HEK293 (cell line): ENCODE measurements around the gene PDE9A.

Experiments used
- GLIS1 ChIP-seq: fragments of 450-650 bp; formaldehyde crosslinking; IDR thresholded peaks from 2 replicates; pipeline ENCODE4 v1.5.1; 2016; ENCODE audit warnings: missing biosample characterization, missing genetic modification characterization
- KLF1 ChIP-seq: fragments of 450-650 bp; formaldehyde crosslinking; IDR thresholded peaks from 2 replicates; pipeline ENCODE4 v1.5.1; 2016; ENCODE audit warnings: missing biosample characterization, missing genetic modification characterization
- KLF16 ChIP-seq: fragments of 450-650 bp; formaldehyde crosslinking; IDR thresholded peaks from 2 replicates; pipeline ENCODE4 v1.5.1; 2017; ENCODE audit warnings: missing biosample characterization, missing genetic modification characterization
- REPIN1 ChIP-seq: fragments of 450-650 bp; formaldehyde crosslinking; IDR thresholded peaks from 2 replicates; pipeline ENCODE4 v1.5.1; 2017; ENCODE audit warnings: missing biosample characterization, missing genetic modification characterization, low read depth
- ZNF114 ChIP-seq: fragments of 450-650 bp; formaldehyde crosslinking; IDR thresholded peaks from 2 replicates; pipeline ENCODE4 v1.5.0; 2017; ENCODE audit warnings: missing biosample characterization, missing genetic modification characterization
- ZNF138 ChIP-seq: fragments of 450-650 bp; formaldehyde crosslinking; IDR thresholded peaks from 2 replicates; pipeline ENCODE4 v1.5.1; 2016; ENCODE audit warnings: missing biosample characterization, missing genetic modification characterization, borderline replicate concordance
- ZNF146 ChIP-seq: fragments of 450-650 bp; formaldehyde crosslinking; IDR thresholded peaks from 2 replicates; pipeline ENCODE4 v1.5.1; 2016; ENCODE audit warnings: missing biosample characterization, missing genetic modification characterization
- ZNF19 ChIP-seq: fragments of 450-650 bp; formaldehyde crosslinking; IDR thresholded peaks from 2 replicates; pipeline ENCODE4; 2016; ENCODE audit warnings: missing biosample characterization, missing genetic modification characterization, low read depth
- ZNF302 ChIP-seq: fragments of 450-650 bp; formaldehyde crosslinking; IDR thresholded peaks from 2 replicates; pipeline ENCODE4 v1.5.1; 2016; ENCODE audit warnings: missing biosample characterization, missing genetic modification characterization, low read depth
- ZNF324 ChIP-seq: fragments of 450-650 bp; formaldehyde crosslinking; IDR thresholded peaks from 2 replicates; pipeline ENCODE4 v1.5.1; 2016; ENCODE audit warnings: missing biosample characterization, missing genetic modification characterization
- ZNF404 ChIP-seq: fragments of 450-650 bp; formaldehyde crosslinking; IDR thresholded peaks from 2 replicates; pipeline ENCODE4 v1.5.1; 2017; ENCODE audit warnings: missing biosample characterization, missing genetic modification characterization
- ZNF791 ChIP-seq: fragments of 450-650 bp; formaldehyde crosslinking; IDR thresholded peaks from 2 replicates; pipeline ENCODE4 v1.5.1; 2016; ENCODE audit warnings: missing biosample characterization, missing genetic modification characterization
- TF ChIP-seq, protein P1 (sequence below): fragments of 450-650 bp; formaldehyde crosslinking; IDR thresholded peaks from 2 replicates; pipeline ENCODE4 v1.5.1; 2016; ENCODE audit warnings: missing biosample characterization, missing genetic modification characterization, borderline replicate concordance
- TF ChIP-seq, protein P2 (sequence below): fragments of 450-650 bp; formaldehyde crosslinking; IDR thresholded peaks from 2 replicates; pipeline ENCODE4 v1.5.1; 2016; ENCODE audit warnings: missing biosample characterization, missing genetic modification characterization, borderline replicate concordance
- TF ChIP-seq, protein P3 (sequence below): fragments of 450-650 bp; formaldehyde crosslinking; IDR thresholded peaks from 2 replicates; pipeline ENCODE4 v1.5.1; 2016; ENCODE audit warnings: missing biosample characterization, missing genetic modification characterization
- TF ChIP-seq, protein P4 (sequence below): IDR thresholded peaks from 2 replicates; pipeline ENCODE4 v1.6.1; 2011; ENCODE audit warnings: mild to moderate bottlenecking, low read depth, low read length, borderline replicate concordance
- TF ChIP-seq, protein P5 (sequence below): fragments of 450-650 bp; formaldehyde crosslinking; IDR thresholded peaks from 2 replicates; pipeline ENCODE4 v1.5.1; 2016; ENCODE audit warnings: missing biosample characterization, missing genetic modification characterization
- TF ChIP-seq, protein P6 (sequence below): fragments of 450-650 bp; formaldehyde crosslinking; IDR thresholded peaks from 2 replicates; pipeline ENCODE4 v1.5.1; 2016; ENCODE audit warnings: missing biosample characterization, missing genetic modification characterization
- TF ChIP-seq, protein P7 (sequence below): fragments of 450-650 bp; IDR thresholded peaks from 2 replicates; pipeline ENCODE4 v1.5.1; 2018; ENCODE audit warnings: missing biosample characterization, missing genetic modification characterization

Gene PDE9A

DNA sequence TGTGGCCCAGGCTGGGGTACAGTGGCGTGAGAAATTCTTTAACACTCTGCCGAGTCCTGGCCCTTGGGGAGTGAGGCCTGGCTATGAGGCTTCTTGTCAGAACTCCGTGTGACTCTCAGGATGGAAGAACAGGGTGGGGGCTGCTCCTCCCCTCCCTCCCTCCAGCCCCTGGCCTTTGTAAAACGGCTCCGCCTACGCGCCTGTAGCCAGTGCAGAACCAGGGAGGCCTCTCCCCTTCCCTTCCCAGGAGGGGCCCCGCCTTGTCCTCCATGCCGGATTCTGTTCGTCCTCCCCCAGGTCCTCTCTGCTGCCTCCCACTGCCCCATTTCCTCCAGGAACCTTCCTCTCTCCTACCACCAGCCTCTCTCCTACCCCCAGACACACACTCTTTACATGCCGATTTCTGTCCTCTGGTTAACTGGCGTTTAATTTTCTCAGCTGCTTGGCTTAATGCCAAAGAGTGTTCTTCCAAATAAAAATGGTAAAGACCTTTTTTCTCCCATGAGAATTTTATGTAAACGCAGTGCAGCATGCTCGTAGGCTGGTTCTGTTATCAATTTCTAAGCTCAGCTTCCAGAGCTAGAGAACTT, 21.0 kb downstream of the PDE9A start (continued):
- peak; percentile 77; the same call in 1 of the 2 replicates for TF ChIP-seq KLF16 (tag by site-specific recombination)
- TF ChIP-seq, protein P1, sequence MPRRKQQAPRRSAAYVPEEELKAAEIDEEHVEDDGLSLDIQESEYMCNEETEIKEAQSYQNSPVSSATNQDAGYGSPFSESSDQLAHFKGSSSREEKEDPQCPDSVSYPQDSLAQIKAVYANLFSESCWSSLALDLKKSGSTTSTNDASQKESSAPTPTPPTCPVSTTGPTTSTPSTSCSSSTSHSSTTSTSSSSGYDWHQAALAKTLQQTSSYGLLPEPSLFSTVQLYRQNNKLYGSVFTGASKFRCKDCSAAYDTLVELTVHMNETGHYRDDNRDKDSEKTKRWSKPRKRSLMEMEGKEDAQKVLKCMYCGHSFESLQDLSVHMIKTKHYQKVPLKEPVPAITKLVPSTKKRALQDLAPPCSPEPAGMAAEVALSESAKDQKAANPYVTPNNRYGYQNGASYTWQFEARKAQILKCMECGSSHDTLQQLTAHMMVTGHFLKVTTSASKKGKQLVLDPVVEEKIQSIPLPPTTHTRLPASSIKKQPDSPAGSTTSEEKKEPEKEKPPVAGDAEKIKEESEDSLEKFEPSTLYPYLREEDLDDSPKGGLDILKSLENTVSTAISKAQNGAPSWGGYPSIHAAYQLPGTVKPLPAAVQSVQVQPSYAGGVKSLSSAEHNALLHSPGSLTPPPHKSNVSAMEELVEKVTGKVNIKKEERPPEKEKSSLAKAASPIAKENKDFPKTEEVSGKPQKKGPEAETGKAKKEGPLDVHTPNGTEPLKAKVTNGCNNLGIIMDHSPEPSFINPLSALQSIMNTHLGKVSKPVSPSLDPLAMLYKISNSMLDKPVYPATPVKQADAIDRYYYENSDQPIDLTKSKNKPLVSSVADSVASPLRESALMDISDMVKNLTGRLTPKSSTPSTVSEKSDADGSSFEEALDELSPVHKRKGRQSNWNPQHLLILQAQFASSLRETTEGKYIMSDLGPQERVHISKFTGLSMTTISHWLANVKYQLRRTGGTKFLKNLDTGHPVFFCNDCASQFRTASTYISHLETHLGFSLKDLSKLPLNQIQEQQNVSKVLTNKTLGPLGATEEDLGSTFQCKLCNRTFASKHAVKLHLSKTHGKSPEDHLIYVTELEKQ (tag by site-specific recombination): peak; percentile 36; the same call in 1 of the 2 replicates
- no peak for TF ChIP-seq ZNF302
- TF ChIP-seq, protein P2, sequence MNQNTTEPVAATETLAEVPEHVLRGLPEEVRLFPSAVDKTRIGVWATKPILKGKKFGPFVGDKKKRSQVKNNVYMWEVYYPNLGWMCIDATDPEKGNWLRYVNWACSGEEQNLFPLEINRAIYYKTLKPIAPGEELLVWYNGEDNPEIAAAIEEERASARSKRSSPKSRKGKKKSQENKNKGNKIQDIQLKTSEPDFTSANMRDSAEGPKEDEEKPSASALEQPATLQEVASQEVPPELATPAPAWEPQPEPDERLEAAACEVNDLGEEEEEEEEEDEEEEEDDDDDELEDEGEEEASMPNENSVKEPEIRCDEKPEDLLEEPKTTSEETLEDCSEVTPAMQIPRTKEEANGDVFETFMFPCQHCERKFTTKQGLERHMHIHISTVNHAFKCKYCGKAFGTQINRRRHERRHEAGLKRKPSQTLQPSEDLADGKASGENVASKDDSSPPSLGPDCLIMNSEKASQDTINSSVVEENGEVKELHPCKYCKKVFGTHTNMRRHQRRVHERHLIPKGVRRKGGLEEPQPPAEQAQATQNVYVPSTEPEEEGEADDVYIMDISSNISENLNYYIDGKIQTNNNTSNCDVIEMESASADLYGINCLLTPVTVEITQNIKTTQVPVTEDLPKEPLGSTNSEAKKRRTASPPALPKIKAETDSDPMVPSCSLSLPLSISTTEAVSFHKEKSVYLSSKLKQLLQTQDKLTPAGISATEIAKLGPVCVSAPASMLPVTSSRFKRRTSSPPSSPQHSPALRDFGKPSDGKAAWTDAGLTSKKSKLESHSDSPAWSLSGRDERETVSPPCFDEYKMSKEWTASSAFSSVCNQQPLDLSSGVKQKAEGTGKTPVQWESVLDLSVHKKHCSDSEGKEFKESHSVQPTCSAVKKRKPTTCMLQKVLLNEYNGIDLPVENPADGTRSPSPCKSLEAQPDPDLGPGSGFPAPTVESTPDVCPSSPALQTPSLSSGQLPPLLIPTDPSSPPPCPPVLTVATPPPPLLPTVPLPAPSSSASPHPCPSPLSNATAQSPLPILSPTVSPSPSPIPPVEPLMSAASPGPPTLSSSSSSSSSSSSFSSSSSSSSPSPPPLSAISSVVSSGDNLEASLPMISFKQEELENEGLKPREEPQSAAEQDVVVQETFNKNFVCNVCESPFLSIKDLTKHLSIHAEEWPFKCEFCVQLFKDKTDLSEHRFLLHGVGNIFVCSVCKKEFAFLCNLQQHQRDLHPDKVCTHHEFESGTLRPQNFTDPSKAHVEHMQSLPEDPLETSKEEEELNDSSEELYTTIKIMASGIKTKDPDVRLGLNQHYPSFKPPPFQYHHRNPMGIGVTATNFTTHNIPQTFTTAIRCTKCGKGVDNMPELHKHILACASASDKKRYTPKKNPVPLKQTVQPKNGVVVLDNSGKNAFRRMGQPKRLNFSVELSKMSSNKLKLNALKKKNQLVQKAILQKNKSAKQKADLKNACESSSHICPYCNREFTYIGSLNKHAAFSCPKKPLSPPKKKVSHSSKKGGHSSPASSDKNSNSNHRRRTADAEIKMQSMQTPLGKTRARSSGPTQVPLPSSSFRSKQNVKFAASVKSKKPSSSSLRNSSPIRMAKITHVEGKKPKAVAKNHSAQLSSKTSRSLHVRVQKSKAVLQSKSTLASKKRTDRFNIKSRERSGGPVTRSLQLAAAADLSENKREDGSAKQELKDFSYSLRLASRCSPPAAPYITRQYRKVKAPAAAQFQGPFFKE (tag by site-specific recombination): no peak
- no peak; the same call in 1 of the 2 replicates for TF ChIP-seq REPIN1 (tag by site-specific recombination)
- TF ChIP-seq ZNF146 (tag by site-specific recombination): no peak
- TF ChIP-seq, protein P3, sequence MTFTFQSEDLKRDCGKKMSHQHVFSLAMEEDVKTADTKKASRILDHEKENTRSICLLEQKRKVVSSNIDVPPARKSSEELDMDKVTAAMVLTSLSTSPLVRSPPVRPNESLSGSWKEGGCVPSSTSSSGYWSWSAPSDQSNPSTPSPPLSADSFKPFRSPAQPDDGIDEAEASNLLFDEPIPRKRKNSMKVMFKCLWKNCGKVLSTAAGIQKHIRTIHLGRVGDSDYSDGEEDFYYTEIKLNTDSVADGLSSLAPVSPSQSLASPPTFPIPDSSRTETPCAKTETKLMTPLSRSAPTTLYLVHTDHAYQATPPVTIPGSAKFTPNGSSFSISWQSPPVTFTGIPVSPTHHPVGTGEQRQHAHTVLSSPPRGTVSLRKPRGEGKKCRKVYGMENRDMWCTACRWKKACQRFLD (tag by site-specific recombination): no peak
- TF ChIP-seq ZNF19 (tag by site-specific recombination): no peak
- TF ChIP-seq, protein P4, sequence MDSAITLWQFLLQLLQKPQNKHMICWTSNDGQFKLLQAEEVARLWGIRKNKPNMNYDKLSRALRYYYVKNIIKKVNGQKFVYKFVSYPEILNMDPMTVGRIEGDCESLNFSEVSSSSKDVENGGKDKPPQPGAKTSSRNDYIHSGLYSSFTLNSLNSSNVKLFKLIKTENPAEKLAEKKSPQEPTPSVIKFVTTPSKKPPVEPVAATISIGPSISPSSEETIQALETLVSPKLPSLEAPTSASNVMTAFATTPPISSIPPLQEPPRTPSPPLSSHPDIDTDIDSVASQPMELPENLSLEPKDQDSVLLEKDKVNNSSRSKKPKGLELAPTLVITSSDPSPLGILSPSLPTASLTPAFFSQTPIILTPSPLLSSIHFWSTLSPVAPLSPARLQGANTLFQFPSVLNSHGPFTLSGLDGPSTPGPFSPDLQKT: no peak
- no peak for TF ChIP-seq ZNF114 (tag by site-specific recombination)
- no peak for TF ChIP-seq ZNF138
- TF ChIP-seq, protein P5, sequence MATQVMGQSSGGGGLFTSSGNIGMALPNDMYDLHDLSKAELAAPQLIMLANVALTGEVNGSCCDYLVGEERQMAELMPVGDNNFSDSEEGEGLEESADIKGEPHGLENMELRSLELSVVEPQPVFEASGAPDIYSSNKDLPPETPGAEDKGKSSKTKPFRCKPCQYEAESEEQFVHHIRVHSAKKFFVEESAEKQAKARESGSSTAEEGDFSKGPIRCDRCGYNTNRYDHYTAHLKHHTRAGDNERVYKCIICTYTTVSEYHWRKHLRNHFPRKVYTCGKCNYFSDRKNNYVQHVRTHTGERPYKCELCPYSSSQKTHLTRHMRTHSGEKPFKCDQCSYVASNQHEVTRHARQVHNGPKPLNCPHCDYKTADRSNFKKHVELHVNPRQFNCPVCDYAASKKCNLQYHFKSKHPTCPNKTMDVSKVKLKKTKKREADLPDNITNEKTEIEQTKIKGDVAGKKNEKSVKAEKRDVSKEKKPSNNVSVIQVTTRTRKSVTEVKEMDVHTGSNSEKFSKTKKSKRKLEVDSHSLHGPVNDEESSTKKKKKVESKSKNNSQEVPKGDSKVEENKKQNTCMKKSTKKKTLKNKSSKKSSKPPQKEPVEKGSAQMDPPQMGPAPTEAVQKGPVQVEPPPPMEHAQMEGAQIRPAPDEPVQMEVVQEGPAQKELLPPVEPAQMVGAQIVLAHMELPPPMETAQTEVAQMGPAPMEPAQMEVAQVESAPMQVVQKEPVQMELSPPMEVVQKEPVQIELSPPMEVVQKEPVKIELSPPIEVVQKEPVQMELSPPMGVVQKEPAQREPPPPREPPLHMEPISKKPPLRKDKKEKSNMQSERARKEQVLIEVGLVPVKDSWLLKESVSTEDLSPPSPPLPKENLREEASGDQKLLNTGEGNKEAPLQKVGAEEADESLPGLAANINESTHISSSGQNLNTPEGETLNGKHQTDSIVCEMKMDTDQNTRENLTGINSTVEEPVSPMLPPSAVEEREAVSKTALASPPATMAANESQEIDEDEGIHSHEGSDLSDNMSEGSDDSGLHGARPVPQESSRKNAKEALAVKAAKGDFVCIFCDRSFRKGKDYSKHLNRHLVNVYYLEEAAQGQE (tag by site-specific recombination): no peak
- peak; percentile 85 for TF ChIP-seq KLF1 (tag by site-specific recombination)
- no peak for TF ChIP-seq ZNF791 (tag by site-specific recombination)
- no peak for TF ChIP-seq ZNF404 (tag by site-specific recombination)
- peak; percentile 90 for TF ChIP-seq ZNF324
- TF ChIP-seq, protein P6, sequence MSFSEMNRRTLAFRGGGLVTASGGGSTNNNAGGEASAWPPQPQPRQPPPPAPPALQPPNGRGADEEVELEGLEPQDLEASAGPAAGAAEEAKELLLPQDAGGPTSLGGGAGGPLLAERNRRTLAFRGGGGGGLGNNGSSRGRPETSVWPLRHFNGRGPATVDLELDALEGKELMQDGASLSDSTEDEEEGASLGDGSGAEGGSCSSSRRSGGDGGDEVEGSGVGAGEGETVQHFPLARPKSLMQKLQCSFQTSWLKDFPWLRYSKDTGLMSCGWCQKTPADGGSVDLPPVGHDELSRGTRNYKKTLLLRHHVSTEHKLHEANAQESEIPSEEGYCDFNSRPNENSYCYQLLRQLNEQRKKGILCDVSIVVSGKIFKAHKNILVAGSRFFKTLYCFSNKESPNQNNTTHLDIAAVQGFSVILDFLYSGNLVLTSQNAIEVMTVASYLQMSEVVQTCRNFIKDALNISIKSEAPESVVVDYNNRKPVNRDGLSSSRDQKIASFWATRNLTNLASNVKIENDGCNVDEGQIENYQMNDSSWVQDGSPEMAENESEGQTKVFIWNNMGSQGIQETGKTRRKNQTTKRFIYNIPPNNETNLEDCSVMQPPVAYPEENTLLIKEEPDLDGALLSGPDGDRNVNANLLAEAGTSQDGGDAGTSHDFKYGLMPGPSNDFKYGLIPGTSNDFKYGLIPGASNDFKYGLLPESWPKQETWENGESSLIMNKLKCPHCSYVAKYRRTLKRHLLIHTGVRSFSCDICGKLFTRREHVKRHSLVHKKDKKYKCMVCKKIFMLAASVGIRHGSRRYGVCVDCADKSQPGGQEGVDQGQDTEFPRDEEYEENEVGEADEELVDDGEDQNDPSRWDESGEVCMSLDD (tag by site-specific recombination): peak; percentile 74; the same call in 1 of the 2 replicates
- TF ChIP-seq, protein P7, sequence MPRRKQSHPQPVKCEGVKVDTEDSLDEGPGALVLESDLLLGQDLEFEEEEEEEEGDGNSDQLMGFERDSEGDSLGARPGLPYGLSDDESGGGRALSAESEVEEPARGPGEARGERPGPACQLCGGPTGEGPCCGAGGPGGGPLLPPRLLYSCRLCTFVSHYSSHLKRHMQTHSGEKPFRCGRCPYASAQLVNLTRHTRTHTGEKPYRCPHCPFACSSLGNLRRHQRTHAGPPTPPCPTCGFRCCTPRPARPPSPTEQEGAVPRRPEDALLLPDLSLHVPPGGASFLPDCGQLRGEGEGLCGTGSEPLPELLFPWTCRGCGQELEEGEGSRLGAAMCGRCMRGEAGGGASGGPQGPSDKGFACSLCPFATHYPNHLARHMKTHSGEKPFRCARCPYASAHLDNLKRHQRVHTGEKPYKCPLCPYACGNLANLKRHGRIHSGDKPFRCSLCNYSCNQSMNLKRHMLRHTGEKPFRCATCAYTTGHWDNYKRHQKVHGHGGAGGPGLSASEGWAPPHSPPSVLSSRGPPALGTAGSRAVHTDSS (tag by site-specific recombination): no peak
- peak; percentile 96 for TF ChIP-seq GLIS1 (tag by site-specific recombination)
